ENCODE results near the gene TMEM125. TPM values are rescaled to one million over a fixed set of nuclear protein-coding genes. Genes with fewer than 3 reads are reported as not detected.

The TMEM125 gene
- total and polyA plus RNA-seq, 5 donors from 2014 or later: not detected

- Histone ChIP-seq H3K4me1 (ENCODE audit: control insufficient read depth, insufficient read depth, low read length, poor library complexity, severe bottlenecking) (peaks cover under 1% of the 10 kb centered on the region), H3K27me3 (ENCODE audit: control insufficient read depth, insufficient read depth, low read length) (peaks cover 3% of the 10 kb centered on the region), H3K9me3 (ENCODE audit: control insufficient read depth in 2 of 2, low read length in 2 of 2) (no peaks in the 10 kb centered on the region), H3K27ac (ENCODE audit: insufficient read depth, low read length, poor library complexity, severe bottlenecking) (no peak overlapping the region), H3K4me3 (ENCODE audit: low read depth, low read length) (no peak overlapping the region), H3K36me3 (ENCODE audit: control insufficient read depth, insufficient read depth, low read length) (no peaks in the 10 kb centered on the region)
- H3K9me3 Mint-ChIP-seq: peaks cover 0 to 5% (median 0%) of the 10 kb centered on the region in 7 donors
- H3K27me3 Mint-ChIP-seq: peaks cover 17% of the 10 kb centered on the region
- ATAC-seq (ENCODE audit: low read depth in 2 of 2): no peak
- DNase-seq: no peak
- no peak overlapping the region for H3K4me3 Mint-ChIP-seq
- H3K4me1 Mint-ChIP-seq: peaks cover 0 to 5% (median 3%) of the 10 kb centered on the region in 4 donors
- no peak overlapping the region for H3K27ac Mint-ChIP-seq
- no peaks in the 10 kb centered on the region for H3K36me3 Mint-ChIP-seq
These were observed 4.4 kb upstream of the TMEM125 start for GRCh38 chr1:43265431-43265830.

- ATAC-seq (ENCODE audit: low read depth in 2 of 2) (no peak), DNase-seq (no peak)
- Mint-ChIP-seq H3K27me3 (peaks cover 26% of the 10 kb centered on the region), H3K36me3 (no peaks in the 10 kb centered on the region), H3K4me1 (peaks cover 0 to 18% (median 6%) of the 10 kb centered on the region in 4 donors), H3K27ac (no peak overlapping the region), H3K9me3 (peaks cover 0 to 5% (median 0%) of the 10 kb centered on the region in 7 donors), H3K4me3 (no peak overlapping the region)
- H3K27me3 ChIP-seq (ENCODE audit: control insufficient read depth, insufficient read depth, low read length): peaks cover 3% of the 10 kb centered on the region
- no peaks in the 10 kb centered on the region for H3K36me3 ChIP-seq (ENCODE audit: control insufficient read depth, insufficient read depth, low read length)
- H3K4me1 ChIP-seq (ENCODE audit: control insufficient read depth, insufficient read depth, low read length, poor library complexity, severe bottlenecking): peaks cover 6% of the 10 kb centered on the region
- no peaks in the 10 kb centered on the region for H3K9me3 ChIP-seq (ENCODE audit: control insufficient read depth in 2 of 2, low read length in 2 of 2)
- no peak overlapping the region for H3K27ac ChIP-seq (ENCODE audit: insufficient read depth, low read length, poor library complexity, severe bottlenecking)
- H3K4me3 ChIP-seq (ENCODE audit: low read depth, low read length): no peak overlapping the region
These were observed 2.9 kb upstream of the TMEM125 start for GRCh38 chr1:43266881-43267280.

DNA sequence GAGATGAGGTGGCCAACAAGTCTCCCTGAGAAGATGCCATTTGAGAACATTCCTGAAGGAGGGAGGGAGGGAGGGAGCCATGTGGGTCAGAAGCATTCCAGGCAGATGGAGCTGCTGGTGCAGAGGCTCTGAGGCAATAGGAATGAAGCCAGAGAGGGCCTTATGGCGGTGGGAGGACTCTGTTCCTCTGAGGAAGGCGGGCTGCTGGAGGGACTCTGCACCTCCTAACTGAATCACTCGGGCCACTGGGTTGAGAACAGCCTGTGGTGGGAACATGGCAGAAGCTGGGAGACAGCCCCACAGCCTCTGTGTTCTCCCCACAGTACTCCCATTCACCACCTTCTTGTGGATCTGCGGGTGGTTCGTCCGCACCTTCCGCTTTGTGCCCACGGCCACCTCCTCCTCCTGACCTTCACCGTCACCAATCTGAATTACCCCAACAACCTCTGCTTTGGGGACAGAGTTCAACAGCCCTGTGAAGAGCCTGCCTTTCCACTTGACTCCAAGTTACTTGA is 2.4 kb upstream of the TMEM125 start:
- Histone ChIP-seq H3K9me3 (ENCODE audit: control insufficient read depth in 2 of 2, low read length in 2 of 2) (no peaks in the 10 kb centered on the region), H3K27ac (ENCODE audit: insufficient read depth, low read length, poor library complexity, severe bottlenecking) (no peak overlapping the region), H3K27me3 (ENCODE audit: control insufficient read depth, insufficient read depth, low read length) (peaks cover 3% of the 10 kb centered on the region), H3K4me1 (ENCODE audit: control insufficient read depth, insufficient read depth, low read length, poor library complexity, severe bottlenecking) (peaks cover 6% of the 10 kb centered on the region), H3K4me3 (ENCODE audit: low read depth, low read length) (no peak overlapping the region), H3K36me3 (ENCODE audit: control insufficient read depth, insufficient read depth, low read length) (no peaks in the 10 kb centered on the region)
- H3K27me3 Mint-ChIP-seq: peaks cover 26% of the 10 kb centered on the region
- H3K4me1 Mint-ChIP-seq: peaks cover 0 to 18% (median 6%) of the 10 kb centered on the region in 4 donors
- DNase-seq (no peak), ATAC-seq (ENCODE audit: low read depth in 2 of 2) (no peak)
- no peak overlapping the region for H3K27ac Mint-ChIP-seq
- no peaks in the 10 kb centered on the region for H3K36me3 Mint-ChIP-seq
- H3K9me3 Mint-ChIP-seq: peaks cover 0 to 5% (median 0%) of the 10 kb centered on the region in 7 donors
- H3K4me3 Mint-ChIP-seq: no peak overlapping the region

DNA sequence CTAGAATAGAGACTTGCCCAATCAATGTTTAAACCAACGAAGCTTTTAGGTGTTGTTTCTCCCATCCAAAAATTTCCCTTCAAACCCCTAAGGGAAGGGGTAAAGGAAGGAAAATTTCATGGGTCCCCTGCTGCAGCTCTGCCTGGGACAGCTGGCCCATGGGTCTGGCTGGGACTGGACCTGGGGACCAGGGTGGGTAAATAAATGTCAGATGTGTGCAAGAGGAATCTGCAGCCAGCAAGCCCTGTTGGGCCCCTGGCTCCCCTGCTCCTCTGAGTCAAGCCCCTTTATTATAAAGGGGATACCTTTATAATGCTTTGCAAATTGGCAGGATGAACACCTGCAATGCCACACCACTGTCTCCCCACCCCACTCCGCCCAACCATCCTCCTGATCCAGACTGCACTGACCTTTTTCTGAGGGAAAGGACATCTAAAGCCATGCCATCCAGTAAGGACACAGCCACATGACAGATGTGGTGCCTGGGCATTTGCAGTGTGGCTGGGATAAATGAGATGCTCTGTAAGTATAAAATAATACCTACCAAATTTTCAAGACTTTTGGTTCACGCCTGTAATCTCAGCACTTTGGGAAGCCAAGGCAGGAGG is 1.9 kb upstream of the TMEM125 start:
- no peaks in the 10 kb centered on the region for H3K9me3 ChIP-seq (ENCODE audit: control insufficient read depth in 2 of 2, low read length in 2 of 2)
- no peak overlapping the region for H3K4me3 ChIP-seq (ENCODE audit: low read depth, low read length)
- no peak for ATAC-seq (ENCODE audit: low read depth in 2 of 2)
- H3K4me1 Mint-ChIP-seq: peaks cover 0 to 18% (median 6%) of the 10 kb centered on the region in 4 donors
- H3K36me3 Mint-ChIP-seq: no peaks in the 10 kb centered on the region
- H3K27me3 ChIP-seq (ENCODE audit: control insufficient read depth, insufficient read depth, low read length): peaks cover 3% of the 10 kb centered on the region
- no peak overlapping the region for H3K27ac ChIP-seq (ENCODE audit: insufficient read depth, low read length, poor library complexity, severe bottlenecking)
- no peak overlapping the region for H3K27ac Mint-ChIP-seq
- H3K4me3 Mint-ChIP-seq: no peak overlapping the region
- peaks cover 0 to 5% (median 1%) of the 10 kb centered on the region in 7 donors for H3K9me3 Mint-ChIP-seq
- H3K4me1 ChIP-seq (ENCODE audit: control insufficient read depth, insufficient read depth, low read length, poor library complexity, severe bottlenecking): peaks cover 6% of the 10 kb centered on the region
- DNase-seq: no peak
- H3K36me3 ChIP-seq (ENCODE audit: control insufficient read depth, insufficient read depth, low read length): no peaks in the 10 kb centered on the region
- peaks cover 26% of the 10 kb centered on the region for H3K27me3 Mint-ChIP-seq

DNA sequence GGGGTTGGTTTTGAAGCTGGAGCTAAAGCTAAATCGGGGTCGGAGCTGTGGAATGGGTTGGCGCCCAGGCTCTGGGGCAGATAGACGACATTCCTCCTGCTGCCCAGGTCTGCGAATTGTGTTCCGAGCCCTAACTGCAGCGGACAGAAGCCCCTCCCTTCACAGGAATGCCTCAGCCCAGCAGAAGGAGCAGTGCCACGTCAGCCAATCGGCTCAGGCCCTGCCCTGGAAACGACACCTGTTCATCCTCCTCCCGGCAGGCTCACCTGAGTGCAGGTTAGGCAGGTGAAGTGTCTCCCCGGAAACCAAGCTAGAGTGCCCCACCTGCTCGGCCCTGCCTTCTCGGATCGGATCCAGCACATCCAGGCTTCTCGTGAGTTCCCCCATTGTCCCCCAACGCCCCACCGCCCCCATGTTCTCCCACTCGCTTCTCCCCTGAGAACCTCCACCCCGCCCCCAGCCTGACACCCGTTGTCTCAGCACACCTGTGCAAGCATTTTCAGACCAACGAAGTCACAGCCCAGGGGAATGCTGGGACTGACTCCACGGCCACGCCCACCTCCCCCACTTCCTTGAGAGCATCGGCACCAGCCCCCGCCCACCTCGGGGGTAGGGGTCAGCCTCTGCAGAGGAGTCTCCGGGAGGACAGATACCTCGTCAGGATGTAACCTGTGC is 775 bp downstream of the TMEM125 start:
- H3K27me3 ChIP-seq (ENCODE audit: control insufficient read depth, insufficient read depth, low read length): peaks cover 3% of the 10 kb centered on the region
- H3K4me1 ChIP-seq (ENCODE audit: control insufficient read depth, insufficient read depth, low read length, poor library complexity, severe bottlenecking): peaks cover 11% of the 10 kb centered on the region
- Mint-ChIP-seq H3K4me1 (peaks cover 0 to 29% (median 15%) of the 10 kb centered on the region in 4 donors), H3K36me3 (peaks cover 5% of the 10 kb centered on the region), H3K4me3 (peak overlapping the region in 2 of 4 donors; percentile 39 to 60), H3K9me3 (peaks cover 0 to 6% (median 2%) of the 10 kb centered on the region in 7 donors), H3K27ac (no peak overlapping the region), H3K27me3 (peaks cover 26% of the 10 kb centered on the region)
- H3K27ac ChIP-seq (ENCODE audit: insufficient read depth, low read length, poor library complexity, severe bottlenecking): no peak overlapping the region
- no peak overlapping the region for H3K4me3 ChIP-seq (ENCODE audit: low read depth, low read length)
- no peaks in the 10 kb centered on the region for H3K9me3 ChIP-seq (ENCODE audit: control insufficient read depth in 2 of 2, low read length in 2 of 2)
- ATAC-seq (ENCODE audit: low read depth in 2 of 2) (no peak), DNase-seq (no peak)
- H3K36me3 ChIP-seq (ENCODE audit: control insufficient read depth, insufficient read depth, low read length): no peaks in the 10 kb centered on the region

DNA sequence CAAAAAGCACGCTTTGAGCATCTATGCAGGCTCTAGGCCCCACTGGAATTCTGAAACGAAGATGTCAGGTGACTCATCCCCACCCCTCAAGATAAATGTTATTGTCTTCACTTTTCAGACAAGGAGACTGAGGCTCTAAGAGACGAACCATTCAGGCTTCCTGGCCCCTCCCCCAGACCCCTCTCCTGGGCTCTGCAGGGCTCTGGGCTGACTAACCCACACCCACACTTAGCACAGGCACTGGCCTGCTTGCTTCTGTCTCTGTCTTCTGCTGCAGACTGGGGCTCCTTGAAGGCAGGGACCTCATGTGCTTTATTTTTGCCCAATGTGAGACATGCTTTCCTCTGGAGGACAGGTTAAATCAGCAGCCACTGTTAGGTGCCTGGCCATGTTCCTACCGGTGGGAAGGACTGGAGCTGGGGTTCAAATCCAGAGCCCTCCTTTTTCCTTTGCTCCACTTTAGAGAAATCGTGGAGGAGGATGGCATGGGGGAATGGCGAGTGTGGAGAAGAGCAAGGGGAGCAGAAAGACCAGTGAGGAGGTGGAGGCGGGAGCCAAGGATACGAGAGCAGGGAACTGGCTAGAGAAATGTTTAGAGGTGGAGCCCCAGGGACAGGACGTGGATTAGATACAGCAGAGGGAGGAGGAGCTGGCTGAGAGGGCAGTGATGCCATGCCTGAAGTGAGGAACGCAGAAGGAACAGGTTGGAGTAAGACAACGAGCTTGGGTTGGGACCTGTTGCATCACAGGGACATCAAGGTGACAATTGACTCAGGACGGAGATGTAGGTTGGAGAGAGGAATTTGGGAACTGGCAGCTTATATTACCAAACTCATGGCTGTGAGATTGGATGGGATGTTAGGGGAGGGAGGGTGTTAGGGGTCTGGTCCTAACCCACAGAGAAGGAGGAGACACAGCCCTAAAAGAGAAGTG is 1.7 kb downstream of the TMEM125 start:
- no peaks in the 10 kb centered on the region for H3K9me3 ChIP-seq (ENCODE audit: control insufficient read depth in 2 of 2, low read length in 2 of 2)
- H3K27me3 ChIP-seq (ENCODE audit: control insufficient read depth, insufficient read depth, low read length): no peaks in the 10 kb centered on the region
- ATAC-seq (ENCODE audit: low read depth in 2 of 2): no peak
- no peak for DNase-seq
- no peaks in the 10 kb centered on the region for H3K36me3 ChIP-seq (ENCODE audit: control insufficient read depth, insufficient read depth, low read length)
- no peak overlapping the region for H3K4me3 ChIP-seq (ENCODE audit: low read depth, low read length)
- H3K27me3 Mint-ChIP-seq: peaks cover 26% of the 10 kb centered on the region
- peaks cover 0 to 6% (median 2%) of the 10 kb centered on the region in 7 donors for H3K9me3 Mint-ChIP-seq
- H3K4me1 ChIP-seq (ENCODE audit: control insufficient read depth, insufficient read depth, low read length, poor library complexity, severe bottlenecking): peaks cover 11% of the 10 kb centered on the region
- H3K4me1 Mint-ChIP-seq: peaks cover 0 to 29% (median 15%) of the 10 kb centered on the region in 4 donors
- peaks cover 5% of the 10 kb centered on the region for H3K36me3 Mint-ChIP-seq
- peak overlapping the region in 1 of 4 donors; percentile 60 for H3K4me3 Mint-ChIP-seq
- H3K27ac ChIP-seq (ENCODE audit: insufficient read depth, low read length, poor library complexity, severe bottlenecking): no peak overlapping the region
- peak overlapping the region in 1 of 3 donors; percentile 94 for H3K27ac Mint-ChIP-seq

DNA sequence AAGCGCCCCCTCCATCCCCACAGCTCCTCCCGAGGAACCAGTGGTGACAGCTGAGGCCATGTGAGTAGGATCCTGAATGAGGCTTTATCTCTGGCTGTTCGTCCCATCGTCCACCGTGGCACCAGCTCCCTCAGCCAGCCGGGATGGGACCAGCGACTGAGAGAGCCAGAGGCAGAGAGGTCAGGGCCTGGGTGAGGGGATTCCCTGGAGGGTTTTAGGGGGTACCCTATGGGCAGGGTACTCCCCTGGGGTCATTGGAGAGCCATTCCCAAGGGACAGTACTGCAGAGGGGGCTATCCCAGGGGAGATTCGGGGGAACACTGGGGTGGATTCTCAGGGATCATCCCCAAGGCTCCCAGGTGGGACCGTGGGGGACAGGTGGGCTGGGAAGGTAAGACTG is 2.4 kb downstream of the TMEM125 start:
- DNase-seq (no peak), ATAC-seq (ENCODE audit: low read depth in 2 of 2) (no peak)
- Mint-ChIP-seq H3K36me3 (peaks cover 5% of the 10 kb centered on the region), H3K9me3 (peaks cover 0 to 6% (median 2%) of the 10 kb centered on the region in 7 donors), H3K4me3 (no peak overlapping the region), H3K27ac (no peak overlapping the region), H3K4me1 (peaks cover 0 to 29% (median 15%) of the 10 kb centered on the region in 4 donors), H3K27me3 (peaks cover 21% of the 10 kb centered on the region)
- Histone ChIP-seq H3K9me3 (ENCODE audit: control insufficient read depth in 2 of 2, low read length in 2 of 2) (no peaks in the 10 kb centered on the region), H3K4me3 (ENCODE audit: low read depth, low read length) (no peak overlapping the region), H3K27me3 (ENCODE audit: control insufficient read depth, insufficient read depth, low read length) (no peaks in the 10 kb centered on the region), H3K4me1 (ENCODE audit: control insufficient read depth, insufficient read depth, low read length, poor library complexity, severe bottlenecking) (peaks cover 11% of the 10 kb centered on the region), H3K36me3 (ENCODE audit: control insufficient read depth, insufficient read depth, low read length) (no peaks in the 10 kb centered on the region), H3K27ac (ENCODE audit: insufficient read depth, low read length, poor library complexity, severe bottlenecking) (no peak overlapping the region)
